Measurements from ENCODE around the gene ABCB7. TPM values are rescaled to one million over a fixed set of nuclear protein-coding genes. Genes with fewer than 3 reads are reported as not detected.

Gene ABCB7
- total and polyA plus RNA-seq, 2 experiments from 2014 or later: 26.3 to 64.2 TPM

DNA sequence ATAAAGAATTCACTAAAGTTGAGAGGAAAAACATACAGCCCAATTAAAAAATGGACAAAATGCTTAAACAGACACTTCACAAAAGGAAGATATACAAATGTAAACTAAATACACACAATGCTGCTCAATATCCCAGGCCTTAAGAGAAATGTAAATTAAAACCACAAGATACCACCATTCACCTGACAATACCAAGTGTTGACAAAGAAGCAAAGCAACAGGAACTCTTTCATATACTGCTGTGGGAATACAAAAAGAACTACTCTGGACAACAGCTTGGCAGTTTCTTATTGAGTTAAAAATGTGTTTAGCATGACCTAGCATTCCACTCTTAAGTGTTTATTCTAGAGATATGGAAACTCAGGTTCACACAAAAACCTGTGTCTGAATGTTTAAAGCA, 71.3 kb downstream of the ABCB7 start (continued):
- TF ChIP-seq, protein P1, sequence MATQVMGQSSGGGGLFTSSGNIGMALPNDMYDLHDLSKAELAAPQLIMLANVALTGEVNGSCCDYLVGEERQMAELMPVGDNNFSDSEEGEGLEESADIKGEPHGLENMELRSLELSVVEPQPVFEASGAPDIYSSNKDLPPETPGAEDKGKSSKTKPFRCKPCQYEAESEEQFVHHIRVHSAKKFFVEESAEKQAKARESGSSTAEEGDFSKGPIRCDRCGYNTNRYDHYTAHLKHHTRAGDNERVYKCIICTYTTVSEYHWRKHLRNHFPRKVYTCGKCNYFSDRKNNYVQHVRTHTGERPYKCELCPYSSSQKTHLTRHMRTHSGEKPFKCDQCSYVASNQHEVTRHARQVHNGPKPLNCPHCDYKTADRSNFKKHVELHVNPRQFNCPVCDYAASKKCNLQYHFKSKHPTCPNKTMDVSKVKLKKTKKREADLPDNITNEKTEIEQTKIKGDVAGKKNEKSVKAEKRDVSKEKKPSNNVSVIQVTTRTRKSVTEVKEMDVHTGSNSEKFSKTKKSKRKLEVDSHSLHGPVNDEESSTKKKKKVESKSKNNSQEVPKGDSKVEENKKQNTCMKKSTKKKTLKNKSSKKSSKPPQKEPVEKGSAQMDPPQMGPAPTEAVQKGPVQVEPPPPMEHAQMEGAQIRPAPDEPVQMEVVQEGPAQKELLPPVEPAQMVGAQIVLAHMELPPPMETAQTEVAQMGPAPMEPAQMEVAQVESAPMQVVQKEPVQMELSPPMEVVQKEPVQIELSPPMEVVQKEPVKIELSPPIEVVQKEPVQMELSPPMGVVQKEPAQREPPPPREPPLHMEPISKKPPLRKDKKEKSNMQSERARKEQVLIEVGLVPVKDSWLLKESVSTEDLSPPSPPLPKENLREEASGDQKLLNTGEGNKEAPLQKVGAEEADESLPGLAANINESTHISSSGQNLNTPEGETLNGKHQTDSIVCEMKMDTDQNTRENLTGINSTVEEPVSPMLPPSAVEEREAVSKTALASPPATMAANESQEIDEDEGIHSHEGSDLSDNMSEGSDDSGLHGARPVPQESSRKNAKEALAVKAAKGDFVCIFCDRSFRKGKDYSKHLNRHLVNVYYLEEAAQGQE (IDR thresholded peaks at IDR 0.05; ENCODE audit: unreplicated experiment): no peak
- TF ChIP-seq EZH2phosphoT487 (IDR thresholded peaks at IDR 0.05; ENCODE audit: unreplicated experiment): no peak

DNA sequence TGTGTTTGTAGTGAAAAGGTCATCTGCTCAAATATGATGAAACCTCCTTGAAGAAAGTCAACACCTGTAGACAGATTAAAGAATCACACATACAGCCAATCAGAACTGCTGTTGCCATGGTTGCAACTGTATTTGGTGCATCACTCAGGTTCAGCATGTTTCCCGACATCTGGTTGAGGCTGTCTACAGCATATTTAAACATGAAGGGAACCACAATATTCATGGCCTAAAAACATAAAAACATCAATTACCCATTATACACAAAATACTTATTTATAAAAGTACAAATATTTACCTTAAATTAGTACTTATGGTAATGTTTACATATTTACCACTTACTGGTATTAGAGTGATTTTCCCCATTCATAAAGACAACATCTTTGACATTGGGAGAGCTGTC, 79.7 kb downstream of the ABCB7 start:
- no peak overlapping the region for H3K27ac Mint-ChIP-seq
- TF ChIP-seq, protein P1 (IDR thresholded peaks at IDR 0.05; ENCODE audit: unreplicated experiment): no peak

DNA sequence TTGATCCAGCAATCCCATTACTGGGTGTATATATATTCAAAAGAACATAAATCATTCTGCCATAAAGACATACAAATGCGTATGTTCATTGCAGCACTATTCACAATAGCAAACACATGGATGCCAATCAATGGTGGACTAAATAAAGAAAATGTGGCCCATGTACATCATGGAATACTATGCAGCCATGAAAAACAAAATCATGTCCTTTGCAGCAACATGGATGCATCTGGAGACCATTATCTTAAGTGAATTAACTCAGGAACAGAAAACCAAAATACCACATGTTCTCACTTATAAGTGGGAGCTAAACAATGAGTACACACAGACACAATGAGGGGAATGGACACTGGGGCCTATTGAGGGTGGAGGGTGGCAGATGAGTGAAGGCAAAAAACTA, 81.6 kb downstream of the ABCB7 start:
- Histone ChIP-seq H3K27ac (ENCODE audit: low read depth) (no peak overlapping the region), H3K9me2 (ENCODE audit: insufficient read depth) (no peaks in the 10 kb centered on the region), H3K4me1 (ENCODE audit: insufficient read depth) (no peaks in the 10 kb centered on the region), H4K20me1 (replicated peaks; ENCODE audit: insufficient read depth) (no peaks in the 10 kb centered on the region), H2AFZ (no peak overlapping the region), H3K36me3 (ENCODE audit: insufficient read depth) (no peaks in the 10 kb centered on the region), H3K79me2 (replicated peaks; ENCODE audit: insufficient read depth) (no peaks in the 10 kb centered on the region; the same call in 1 of the 2 replicates), H3K4me2 (no peak overlapping the region), H3K27me3 (ENCODE audit: insufficient read depth) (no peaks in the 10 kb centered on the region), H3K4me3 (no peak overlapping the region), H3F3A (replicated peaks; ENCODE audit: low read depth) (no peaks in the 10 kb centered on the region)
- Mint-ChIP-seq H3K4me3 (no peak overlapping the region), H3K9me3 (no peaks in the 10 kb centered on the region), H3K27ac (no peak overlapping the region), H3K36me3 (ENCODE audit: low read depth) (peaks cover 6% of the 10 kb centered on the region; the same call in 2 of the 3 replicates), H3K4me1 (no peaks in the 10 kb centered on the region), H3K27me3 (ENCODE audit: insufficient read depth, low read depth, poor library complexity) (peaks cover 2% of the 10 kb centered on the region)
- ATAC-seq (no peak), DNase-seq (ENCODE audit: low spot score) (no peak)
- TF ChIP-seq, protein P2, sequence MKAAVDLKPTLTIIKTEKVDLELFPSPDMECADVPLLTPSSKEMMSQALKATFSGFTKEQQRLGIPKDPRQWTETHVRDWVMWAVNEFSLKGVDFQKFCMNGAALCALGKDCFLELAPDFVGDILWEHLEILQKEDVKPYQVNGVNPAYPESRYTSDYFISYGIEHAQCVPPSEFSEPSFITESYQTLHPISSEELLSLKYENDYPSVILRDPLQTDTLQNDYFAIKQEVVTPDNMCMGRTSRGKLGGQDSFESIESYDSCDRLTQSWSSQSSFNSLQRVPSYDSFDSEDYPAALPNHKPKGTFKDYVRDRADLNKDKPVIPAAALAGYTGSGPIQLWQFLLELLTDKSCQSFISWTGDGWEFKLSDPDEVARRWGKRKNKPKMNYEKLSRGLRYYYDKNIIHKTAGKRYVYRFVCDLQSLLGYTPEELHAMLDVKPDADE (IDR thresholded peaks at IDR 0.05): no peak
- TF ChIP-seq EZH2 (IDR thresholded peaks at IDR 0.05; ENCODE audit: low read depth, unreplicated experiment): no peak
- TF ChIP-seq, protein P3, sequence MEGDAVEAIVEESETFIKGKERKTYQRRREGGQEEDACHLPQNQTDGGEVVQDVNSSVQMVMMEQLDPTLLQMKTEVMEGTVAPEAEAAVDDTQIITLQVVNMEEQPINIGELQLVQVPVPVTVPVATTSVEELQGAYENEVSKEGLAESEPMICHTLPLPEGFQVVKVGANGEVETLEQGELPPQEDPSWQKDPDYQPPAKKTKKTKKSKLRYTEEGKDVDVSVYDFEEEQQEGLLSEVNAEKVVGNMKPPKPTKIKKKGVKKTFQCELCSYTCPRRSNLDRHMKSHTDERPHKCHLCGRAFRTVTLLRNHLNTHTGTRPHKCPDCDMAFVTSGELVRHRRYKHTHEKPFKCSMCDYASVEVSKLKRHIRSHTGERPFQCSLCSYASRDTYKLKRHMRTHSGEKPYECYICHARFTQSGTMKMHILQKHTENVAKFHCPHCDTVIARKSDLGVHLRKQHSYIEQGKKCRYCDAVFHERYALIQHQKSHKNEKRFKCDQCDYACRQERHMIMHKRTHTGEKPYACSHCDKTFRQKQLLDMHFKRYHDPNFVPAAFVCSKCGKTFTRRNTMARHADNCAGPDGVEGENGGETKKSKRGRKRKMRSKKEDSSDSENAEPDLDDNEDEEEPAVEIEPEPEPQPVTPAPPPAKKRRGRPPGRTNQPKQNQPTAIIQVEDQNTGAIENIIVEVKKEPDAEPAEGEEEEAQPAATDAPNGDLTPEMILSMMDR (conservative IDR thresholded peaks at IDR 0.05; ENCODE audit: low read depth in 2 of 2): no peak
- no peak for TF ChIP-seq STAT1 (IDR thresholded peaks at IDR 0.05; ENCODE audit: unreplicated experiment)
- TF ChIP-seq, protein P1 (IDR thresholded peaks at IDR 0.05; ENCODE audit: unreplicated experiment): no peak

More for the DNA sequence above, 79.7 kb downstream of the ABCB7 start:
- Histone ChIP-seq H3K4me1 (ENCODE audit: insufficient read depth) (no peaks in the 10 kb centered on the region), H3K9me2 (ENCODE audit: insufficient read depth) (no peaks in the 10 kb centered on the region), H3K36me3 (ENCODE audit: insufficient read depth) (no peaks in the 10 kb centered on the region), H4K20me1 (replicated peaks; ENCODE audit: insufficient read depth) (no peaks in the 10 kb centered on the region), H2AFZ (no peak overlapping the region), H3K79me2 (replicated peaks; ENCODE audit: insufficient read depth) (no peaks in the 10 kb centered on the region; the same call in 1 of the 2 replicates), H3K4me3 (no peak overlapping the region), H3F3A (replicated peaks; ENCODE audit: low read depth) (no peaks in the 10 kb centered on the region), H3K27ac (ENCODE audit: low read depth) (no peak overlapping the region), H3K27me3 (ENCODE audit: insufficient read depth) (no peaks in the 10 kb centered on the region), H3K4me2 (no peak overlapping the region)
- no peak for DNase-seq (ENCODE audit: low spot score)
- peaks cover 6% of the 10 kb centered on the region; the same call in 2 of the 3 replicates for H3K36me3 Mint-ChIP-seq (ENCODE audit: low read depth)
- no peak for ATAC-seq
- no peaks in the 10 kb centered on the region for H3K4me1 Mint-ChIP-seq
- no peaks in the 10 kb centered on the region for H3K9me3 Mint-ChIP-seq
- no peak overlapping the region for H3K4me3 Mint-ChIP-seq
- peaks cover 2% of the 10 kb centered on the region for H3K27me3 Mint-ChIP-seq (ENCODE audit: insufficient read depth, low read depth, poor library complexity)
